CD4-positive, alpha-beta T cell treated with Interleukin-6 for 4 hours (primary cell): ENCODE data around the gene RELN.
"Not testable (repeated sequence)": the region's sequence is repeated elsewhere in the genome, so short reads cannot be mapped to it uniquely, and the experiment has no call there.

Source experiments
- DNase-seq: peaks from one replicate; pipeline ENCODE4 v3.0.0-alpha.2; 2020; ENCODE audit warnings: mixed read lengths

The RELN gene

DNA sequence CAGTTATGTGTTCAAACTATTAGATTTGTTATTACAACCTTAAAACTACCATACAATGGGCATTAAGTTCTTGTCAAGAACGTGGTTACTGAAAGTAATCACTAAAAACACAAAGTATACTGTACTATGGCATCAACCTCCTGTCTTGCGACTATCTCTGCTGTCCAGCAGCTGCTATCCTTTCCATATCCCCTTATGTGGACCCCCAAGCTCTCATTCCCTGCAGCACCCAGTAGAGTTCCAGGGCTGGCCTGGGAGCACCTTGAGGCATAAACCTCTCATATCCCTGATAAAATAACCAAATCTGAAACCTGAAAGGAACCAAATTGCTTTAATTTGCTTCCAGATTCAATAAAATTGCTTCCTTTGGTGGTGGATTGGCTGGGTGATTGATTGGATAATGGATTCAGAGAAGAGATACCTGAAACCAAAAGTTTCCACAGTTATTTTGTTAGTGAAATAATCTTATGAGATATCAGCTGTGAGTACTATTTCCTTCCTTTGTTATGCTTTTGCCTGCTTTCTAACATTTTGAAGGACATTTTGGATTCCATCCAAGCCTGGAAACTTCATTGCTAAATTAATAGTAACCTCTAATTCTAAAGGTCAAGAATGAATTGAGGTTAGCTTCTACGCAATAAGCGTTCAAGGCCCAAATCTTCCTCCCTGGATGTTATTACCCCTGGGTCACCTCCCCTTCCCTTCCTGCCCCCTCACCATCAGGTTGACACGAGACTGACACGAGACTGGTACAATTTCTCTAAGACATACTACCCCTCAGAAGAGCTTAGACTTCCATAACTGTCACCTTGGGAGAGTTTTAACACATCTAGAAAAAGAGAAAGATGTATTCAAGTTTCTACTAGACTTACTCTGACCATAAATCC is 48.8 kb downstream of the RELN start:
- no peak for DNase-seq

DNA sequence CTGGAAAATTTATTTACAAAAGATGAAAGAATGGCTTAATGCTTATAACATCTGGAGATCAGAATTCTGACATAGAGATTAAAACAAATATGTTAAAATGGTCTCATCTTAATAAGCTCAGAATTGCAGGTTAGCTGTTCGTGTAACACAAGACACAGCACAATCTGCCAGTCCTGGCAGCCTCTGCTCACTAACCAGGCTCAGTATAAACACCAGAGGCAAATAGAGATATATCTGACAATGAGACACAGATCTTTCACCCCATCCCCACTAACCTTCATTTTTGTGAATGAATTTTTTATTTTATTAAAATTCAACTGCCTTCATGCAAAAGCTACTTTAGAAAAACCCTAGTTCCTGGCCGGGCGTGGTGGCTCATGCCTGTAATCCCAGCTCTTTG is 51.8 kb downstream of the RELN start:
- no peak for DNase-seq

DNA sequence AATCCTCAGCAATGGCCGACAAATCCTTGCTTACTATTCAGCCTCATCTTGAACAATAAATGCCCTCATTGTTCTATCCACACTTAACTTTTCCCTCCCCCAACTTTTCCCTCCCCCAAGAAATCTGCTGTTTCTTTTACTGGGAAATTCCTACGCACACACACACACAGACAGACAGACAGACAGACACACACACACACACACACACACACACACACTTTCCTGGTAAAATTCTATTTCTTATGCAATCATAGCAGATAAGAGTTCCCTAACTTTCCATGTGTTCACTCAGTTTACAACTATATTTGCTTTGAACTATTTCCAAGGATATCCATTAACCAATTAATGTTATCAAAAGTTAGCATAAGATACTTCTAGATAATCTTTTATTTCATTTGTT is 52.9 kb downstream of the RELN start:
- DNase-seq, result no peak

DNA sequence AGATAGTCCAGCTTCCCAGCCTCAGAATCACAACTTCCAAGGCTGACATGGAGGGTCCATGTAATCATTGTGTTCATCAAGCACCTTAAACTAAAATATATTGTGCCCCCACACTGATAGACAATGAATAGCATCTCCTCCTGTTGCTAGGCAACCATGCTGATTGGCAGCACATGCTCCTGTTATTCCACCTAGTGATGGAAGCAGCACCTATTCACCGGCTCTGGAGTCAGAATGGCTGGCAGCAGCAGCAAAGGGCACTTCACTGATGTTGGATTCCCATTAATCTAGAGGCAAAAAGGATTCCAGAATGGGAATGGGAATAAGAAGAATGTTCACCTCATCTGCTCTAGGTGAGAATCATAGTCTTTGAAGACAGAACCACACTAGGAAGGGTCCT is 55.0 kb downstream of the RELN start:
- DNase-seq, result no peak

DNA sequence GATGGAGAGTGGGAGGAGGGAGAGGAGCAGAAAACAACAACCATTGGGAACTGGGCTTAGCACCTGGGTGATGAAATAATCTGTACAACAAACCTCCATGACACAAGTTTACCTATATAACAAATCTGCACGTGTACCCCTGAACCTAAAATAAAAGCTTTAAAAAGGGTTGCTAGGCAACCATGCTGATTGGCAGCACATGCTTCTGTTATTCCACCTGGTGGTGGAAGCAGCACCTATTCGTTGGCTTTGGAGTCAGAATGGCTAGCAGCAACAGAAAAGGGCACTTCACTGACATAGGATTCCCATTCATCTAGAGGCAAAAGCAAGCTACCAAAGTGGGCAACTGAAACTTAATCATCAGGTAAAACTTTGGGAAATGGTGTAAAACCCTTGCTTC is 57.1 kb downstream of the RELN start:
- no peak for DNase-seq

DNA sequence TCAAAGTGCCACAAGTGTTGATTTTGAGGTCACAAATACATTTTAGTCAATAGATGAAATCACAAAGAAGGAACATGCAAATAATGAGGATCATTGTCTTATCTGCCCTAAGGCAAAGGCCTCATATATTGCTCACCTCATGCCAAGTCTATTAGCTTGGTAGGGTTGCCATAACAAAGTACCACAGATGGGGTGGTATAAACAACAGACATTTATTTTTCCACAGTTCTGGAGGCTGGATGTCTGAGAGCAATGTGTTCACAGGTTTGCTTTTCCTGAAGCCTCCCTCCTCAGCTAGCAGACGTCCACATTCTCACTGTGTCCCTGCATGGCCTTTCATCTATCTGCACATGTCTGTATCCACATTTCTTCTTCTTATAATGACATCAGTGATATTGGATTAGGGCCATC is 59.6 kb downstream of the RELN start:
- no peak for DNase-seq

DNA sequence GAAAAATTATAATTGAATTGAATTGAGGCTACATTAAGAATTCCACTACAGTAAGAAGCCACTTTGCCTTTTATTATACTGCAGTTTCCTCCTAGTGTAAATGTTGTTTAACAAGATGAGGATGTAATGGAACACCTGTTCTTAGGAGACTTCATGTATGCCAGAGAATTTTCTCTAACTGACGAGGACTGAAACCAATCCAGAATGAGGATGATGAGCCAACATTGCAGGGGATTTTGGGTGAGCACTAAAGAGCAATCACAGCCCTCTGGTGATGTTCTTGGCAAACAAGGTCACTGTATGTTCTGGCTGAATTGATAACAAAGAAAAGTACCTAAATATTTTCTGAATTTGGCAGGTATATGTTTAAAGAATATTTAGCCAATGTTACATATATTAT is 60.9 kb downstream of the RELN start:
- no peak for DNase-seq

DNA sequence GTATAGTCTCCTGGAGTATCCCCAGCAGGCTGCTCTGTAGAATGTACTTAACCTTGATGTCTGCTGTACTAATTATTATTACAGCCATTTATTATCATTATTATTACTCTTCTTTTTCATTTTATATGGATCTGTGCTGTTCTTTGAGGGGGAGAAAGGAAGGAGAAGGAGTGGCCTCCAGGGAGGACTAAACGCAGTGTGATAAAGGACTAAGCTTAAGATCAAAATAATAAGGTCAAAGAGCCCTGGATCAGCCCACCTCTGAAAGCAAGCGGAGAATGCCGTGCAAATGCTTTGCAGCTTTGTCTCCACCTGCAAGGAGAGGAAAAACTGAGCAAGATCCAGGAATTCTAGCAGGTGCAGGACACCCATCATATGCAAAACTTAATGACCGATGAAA is 65.3 kb downstream of the RELN start:
- no peak for DNase-seq

DNA sequence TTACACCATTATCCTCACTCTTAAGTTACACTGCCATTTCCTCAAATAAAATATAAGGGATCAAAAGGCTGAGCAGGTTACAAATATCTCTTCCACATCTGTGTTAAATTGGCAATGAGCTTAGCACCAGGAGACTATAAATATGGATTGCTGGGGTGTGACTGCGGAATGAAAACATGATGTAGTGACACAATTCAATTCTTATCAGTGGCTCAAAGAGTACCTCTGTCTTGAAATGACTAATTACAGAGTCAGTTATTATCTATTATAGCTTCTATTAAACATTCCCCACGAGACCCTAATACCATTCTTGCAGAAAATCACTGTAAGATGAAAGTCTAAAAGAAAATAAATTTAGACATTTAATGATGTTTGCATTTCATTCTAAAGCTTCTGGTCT is 67.1 kb downstream of the RELN start:
- no peak for DNase-seq

DNA sequence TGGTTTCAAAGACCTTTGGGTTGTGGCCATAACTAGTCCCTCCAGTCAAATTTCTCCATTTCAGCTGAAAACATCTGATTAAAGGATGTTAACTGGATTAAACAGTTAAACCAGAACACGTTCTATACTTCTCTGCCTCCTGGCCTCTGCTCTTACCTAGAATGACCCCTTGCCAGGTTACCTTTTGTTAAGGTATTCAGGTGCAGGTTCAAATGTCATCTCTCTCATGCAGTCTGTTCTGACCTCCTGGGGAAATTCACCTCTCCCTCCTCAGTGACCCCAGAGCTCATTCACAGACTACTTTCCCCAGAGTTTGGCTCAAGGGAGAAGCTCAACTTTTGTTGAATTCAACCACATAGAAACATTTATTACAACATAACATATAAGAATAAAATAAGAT is 67.8 kb downstream of the RELN start:
- DNase-seq, result no peak

DNA sequence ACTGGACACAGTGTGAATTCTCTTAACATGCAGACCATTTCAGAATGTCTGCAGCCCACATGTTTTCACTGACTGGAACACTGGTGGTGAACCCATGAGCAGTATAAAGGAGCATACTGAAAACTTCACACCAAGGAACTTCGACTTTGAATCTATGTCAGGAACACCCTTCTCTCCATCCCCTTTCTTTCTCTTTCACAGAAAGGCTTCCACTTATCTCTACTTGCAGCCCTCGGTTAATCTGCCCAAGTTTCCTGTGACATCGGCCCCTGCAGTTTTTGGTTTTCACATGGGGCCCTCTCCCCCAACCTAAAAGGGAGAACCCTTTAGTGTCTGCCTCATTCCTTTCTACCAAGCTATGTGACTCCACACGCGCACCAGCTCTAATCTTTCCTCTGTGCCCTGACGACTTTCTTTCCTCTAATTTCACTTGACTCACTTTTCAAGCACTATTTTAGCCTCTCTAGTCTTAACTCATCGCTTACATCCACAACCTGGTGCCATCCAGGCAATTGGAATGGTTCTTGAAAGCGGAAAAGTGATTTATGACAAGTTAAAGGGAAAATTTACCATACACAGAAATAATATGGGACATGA is 70.1 kb downstream of the RELN start:
- DNase-seq, result no peak

DNA sequence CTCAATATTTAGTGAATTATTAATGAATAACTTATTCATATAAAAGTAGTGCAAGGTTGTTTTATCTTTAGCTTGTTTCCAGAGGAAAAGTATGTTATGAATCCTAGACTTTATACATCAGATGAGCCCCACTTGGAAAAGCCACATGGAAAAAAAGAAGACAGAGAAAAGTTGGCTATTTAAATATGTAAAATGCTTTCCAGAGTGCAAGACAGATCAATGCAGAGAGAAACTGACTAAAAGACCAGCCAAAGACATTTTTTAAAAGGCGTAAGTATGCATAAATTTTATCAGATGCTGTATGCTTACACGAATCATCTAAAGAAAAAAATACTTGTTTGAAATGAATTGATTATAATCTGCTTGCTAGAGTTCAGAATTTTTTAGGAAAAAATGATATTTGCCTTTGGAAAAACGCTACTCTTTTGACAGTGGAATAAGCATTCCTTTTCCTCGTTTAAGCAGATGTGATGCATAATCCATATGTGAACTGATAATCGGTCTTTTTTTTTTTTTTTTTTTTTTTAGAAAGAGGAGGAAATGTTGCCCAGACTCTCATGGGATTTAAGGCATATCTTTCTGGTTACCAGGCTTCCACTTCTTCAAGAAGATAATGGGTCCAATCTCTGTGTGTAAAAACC is 70.7 kb downstream of the RELN start:
- DNase-seq, result no peak

DNA sequence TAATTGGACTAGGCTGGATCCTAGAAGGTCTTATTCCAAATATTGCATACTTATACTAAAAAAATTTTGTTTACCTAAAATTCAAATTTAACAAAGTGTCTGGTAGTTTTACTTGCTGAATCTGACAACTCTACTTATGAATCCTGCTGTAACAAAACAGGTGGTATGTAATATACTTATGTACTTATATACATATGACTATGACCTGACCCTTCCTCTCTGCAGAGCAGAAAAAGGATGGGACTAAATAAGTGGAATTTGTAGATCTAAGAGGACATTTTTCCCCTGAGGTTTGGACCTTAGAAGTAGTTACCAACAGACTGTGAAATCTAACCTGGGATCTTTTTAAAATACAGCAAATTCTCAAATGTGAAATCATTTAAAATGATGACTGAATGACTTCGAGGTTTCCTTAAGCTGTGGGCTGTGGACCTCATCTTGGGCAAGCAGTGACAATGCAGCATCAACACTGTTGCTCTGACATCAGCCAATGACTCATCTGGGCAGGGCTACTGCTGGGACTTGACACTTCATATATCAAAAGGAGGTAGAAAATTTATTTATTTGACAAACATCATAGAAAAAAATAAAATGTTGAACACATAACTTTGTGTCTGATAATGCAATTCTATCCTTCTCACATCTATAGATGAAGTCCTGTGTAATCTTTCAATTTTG is 73.6 kb downstream of the RELN start:
- DNase-seq, result no peak

DNA sequence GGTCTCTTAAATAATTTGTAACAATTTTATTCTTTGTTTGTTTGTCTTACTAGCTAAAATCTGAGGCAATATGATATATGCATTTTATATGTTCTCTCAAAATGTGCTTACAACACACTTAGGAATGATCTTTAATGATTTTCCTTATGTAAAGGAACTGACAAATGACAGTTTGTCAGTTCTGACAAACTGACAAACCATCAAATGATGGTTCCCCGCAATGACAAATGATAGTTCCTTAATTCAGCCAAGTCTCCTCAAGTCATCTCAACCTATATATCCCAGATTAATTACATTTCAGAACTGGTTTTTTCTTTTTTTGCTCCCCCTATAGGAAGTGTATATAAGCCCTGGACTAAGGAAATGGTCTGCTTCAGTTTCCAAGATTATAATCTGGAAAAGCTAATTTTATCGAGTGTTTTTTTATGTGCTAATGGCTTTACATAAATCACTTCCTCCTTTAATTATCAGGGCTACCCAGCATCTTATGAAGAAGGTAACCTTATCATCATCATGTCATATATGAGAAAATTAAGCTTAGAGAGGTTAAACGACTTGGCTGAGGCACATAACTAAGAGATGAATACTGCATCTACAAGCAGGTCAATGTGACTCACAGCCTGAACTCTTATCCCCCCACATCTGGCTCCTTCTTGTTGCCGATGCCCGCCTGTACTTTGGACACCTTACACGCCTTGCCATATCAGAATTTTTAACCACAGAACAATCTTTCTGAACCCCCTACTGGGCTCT is 75.1 kb downstream of the RELN start:
- DNase-seq, result no peak

DNA sequence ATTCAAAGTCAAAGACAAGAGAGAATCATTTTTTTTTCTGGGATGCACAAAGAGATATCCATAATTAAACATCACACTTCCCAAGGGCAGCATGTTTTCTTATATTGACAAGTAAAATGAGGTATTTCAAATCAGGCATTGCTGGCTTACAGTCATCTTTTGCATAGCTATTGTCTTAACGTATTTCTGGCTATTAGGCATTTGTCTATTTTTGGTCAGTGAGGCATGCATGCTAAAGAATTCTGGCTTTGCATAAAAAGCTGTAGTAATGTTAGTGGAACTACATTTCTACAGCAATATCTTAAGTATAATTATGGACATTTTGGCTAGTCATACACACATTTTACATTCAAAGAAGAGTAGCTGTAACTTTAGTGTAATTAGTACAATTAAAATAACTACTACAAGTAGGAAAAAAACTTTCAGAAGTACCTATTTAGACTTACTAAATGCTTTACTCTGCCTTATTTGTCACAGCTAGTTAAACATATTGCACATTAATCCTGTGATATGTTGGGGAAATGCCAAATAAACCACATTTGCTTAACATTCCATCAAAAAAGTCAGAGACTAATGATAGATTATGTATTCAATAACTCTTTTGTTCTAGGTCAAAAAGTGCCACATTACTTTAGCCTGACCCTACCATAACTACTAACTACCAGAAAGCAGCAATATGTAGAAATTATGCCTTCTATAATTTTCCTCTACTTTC is 76.4 kb downstream of the RELN start:
- DNase-seq, result no peak

DNA sequence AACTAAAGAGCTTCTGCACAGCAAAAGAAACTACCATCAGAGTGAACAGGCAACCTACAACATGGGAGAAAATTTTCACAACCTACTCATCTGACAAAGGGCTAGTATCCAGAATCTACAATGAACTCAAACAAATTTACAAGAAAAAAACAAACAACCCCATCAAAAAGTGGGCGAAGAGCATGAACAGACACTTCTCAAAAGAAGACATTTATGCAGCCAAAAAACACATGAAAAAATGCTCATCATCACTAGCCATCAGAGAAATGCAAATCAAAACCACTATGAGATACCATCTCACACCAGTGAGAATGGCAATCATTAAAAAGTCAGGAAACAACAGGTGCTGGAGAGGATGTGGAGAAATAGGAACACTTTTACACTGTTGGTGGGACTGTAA is 78.4 kb downstream of the RELN start:
- DNase-seq, result not testable (repeated sequence)

DNA sequence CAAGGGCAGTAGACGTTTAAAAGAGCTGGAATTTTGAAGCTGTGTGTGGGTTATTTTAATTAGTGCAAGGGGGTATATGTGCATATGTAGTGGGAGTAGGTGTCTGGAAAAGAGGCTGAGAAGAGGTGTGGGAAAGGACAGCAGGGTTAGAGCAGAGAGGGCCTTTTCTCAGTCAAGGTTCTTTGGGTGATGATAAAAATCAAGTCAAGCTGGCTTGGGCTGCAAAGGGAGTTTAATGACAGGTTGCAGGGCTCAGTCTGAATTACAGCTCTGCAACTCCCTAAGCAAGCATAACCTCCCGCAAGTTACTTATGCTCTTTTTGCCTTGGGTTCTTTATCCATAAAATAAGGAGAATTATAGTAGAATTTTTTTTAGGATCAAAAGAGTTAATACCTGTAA is 83.5 kb downstream of the RELN start:
- DNase-seq, result no peak

DNA sequence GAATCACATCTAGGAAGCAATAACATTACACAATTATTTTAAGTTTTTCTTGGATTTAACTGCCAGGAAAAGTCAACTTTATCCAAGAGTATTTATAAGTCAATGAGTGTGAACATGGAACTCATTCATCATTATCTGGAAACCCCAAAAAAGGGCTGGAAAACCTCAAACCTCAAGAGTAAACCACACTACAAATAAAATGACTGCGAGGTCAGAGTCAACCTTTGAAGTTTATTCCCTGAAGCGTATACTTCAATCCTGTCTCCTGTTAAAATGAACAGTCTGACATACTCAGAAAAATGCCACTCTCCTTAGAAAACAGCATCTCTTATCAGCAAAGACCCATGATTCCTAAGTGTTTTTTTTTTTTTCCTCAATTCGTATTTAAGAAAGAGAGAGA is 86.5 kb downstream of the RELN start:
- no peak for DNase-seq

DNA sequence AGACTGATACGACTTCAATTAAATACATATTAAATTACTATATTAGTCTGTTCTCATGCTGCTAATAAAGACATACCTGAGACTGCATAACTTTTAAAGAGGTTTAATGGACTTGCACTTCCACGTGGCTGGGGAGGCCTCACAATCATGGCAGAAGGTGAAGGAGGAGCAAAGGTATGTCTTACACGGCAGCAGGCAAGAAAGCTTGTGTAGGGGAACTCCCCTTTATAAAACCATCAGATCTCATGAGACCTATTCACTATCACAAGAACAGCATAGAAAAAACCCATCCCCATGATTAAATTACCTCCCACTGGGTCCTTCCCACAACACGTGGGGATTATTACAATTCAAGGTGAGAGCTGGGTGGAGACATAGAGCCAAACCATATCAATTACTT is 92.6 kb downstream of the RELN start:
- not testable (repeated sequence) for DNase-seq

DNA sequence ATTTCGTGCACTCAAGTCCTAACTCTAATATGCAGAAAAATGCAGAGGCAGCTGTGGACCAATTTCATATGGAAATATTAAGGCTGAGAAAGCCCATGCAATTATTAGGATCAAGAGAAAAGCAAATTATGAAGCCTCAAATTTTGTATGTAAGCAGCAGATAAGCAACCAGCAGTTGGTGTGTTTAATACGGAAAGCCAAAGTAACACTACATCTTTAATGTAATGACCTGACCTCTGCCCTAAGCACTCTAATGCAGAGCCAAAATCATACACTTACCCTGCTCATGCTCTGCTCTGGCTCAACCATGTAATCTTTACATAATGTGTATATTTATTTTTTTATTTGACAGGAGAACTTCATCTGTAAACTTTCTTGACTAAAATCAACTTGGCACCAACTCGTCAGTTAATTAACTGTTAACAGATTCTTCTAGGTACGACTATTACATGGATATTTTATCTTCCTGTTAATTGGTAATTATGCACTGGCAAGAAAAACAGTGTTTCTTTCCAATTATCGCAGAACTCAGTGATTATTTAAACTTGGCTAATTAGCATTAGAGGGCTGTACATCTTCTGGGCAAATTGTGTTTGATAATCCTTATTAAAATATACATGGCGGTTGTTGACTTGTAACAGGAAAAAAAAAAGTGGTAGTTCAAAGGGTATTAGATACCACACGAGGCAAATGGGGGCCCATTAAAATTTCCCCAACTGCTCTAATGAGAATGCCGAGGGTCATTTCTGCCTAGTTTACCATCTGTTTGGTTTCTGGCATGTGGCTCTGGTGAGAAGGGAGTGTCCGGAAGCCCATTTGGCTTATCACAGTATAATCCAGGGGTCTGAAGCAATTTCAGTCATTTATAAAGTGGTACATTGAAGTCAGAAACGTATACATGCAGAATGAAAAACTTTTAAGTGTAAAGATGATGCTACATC is 94.5 kb downstream of the RELN start:
- no peak for DNase-seq

DNA sequence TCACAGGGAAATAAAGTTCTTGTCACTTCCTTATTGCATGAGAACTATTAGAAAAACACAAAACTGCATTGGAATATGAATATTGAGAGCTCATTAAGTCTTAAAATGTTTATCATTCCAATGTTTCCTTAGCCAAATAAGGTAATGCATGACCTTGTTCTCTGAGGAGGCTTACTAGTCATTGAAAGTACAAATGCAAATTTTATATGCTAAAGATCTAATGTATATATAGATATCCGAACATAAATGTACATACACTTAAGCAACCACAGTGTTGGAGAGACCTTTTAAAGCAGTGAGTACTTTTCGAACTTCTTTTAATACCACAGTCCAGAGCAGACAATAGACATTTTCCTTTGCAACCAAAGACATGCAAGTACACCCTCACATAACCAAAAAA is 96.1 kb downstream of the RELN start:
- no peak for DNase-seq
